T-helper 2 cell treated with Interferon-gamma antibody and Interleukin-4, amounts not matched to agents 5 μg/mL and 100 μg/mL, for 36 hours (primary cell): ENCODE data around the gene NCOA3.

ENCODE experiments used
- DNase-seq: peaks from one replicate; pipeline ENCODE4 v3.0.0; 2021; ENCODE audit warnings: low spot score
- H3K27ac Mint-ChIP-seq: one replicate; pipeline ENCODE4 v1.8.0; 2021; ENCODE audit warnings: mild to moderate bottlenecking, mixed read lengths
- H3K27me3 Mint-ChIP-seq: one replicate; pipeline ENCODE4 v1.8.0; 2021; ENCODE audit warnings: low read depth, mixed read lengths
- H3K36me3 Mint-ChIP-seq: one replicate; pipeline ENCODE4 v1.8.0; 2021; ENCODE audit warnings: low read depth, mixed read lengths
- H3K4me1 Mint-ChIP-seq: one replicate; pipeline ENCODE4 v1.8.0; 2021; ENCODE audit warnings: low read depth, mixed read lengths
- H3K4me3 Mint-ChIP-seq: one replicate; pipeline ENCODE4 v1.8.0; 2022; ENCODE audit warnings: mild to moderate bottlenecking, moderate library complexity, mixed read lengths
- H3K9me3 Mint-ChIP-seq: one replicate; pipeline ENCODE4 v1.8.0; 2021; ENCODE audit warnings: mixed read lengths

The NCOA3 gene

GRCh38 chr20:47527004-47527800 is 25.5 kb downstream of the NCOA3 start:
- DNase-seq = no peak
- H3K4me1 Mint-ChIP-seq = peaks cover 33% of the 10 kb centered on the region
- H3K36me3 Mint-ChIP-seq = peaks cover 54% of the 10 kb centered on the region
- H3K27me3 Mint-ChIP-seq = no peaks in the 10 kb centered on the region
- H3K27ac Mint-ChIP-seq = peak overlapping the region; percentile 31
- H3K9me3 Mint-ChIP-seq = peaks cover 14% of the 10 kb centered on the region
- no peak overlapping the region for H3K4me3 Mint-ChIP-seq

GRCh38 chr20:47529840-47530239 is 28.2 kb downstream of the NCOA3 start:
- no peak for DNase-seq
- Mint-ChIP-seq H3K9me3 (peaks cover 8% of the 10 kb centered on the region), H3K4me3 (no peak overlapping the region), H3K27me3 (no peaks in the 10 kb centered on the region), H3K27ac (no peak overlapping the region), H3K36me3 (peaks cover 42% of the 10 kb centered on the region), H3K4me1 (peaks cover 33% of the 10 kb centered on the region)

- no peak for DNase-seq
- H3K4me1 Mint-ChIP-seq = peaks cover 39% of the 10 kb centered on the region
Observed at GRCh38 chr20:47531458-47531857, 29.8 kb downstream of the NCOA3 start.

GRCh38 chr20:47532002-47532401 is 30.3 kb downstream of the NCOA3 start:
- Mint-ChIP-seq H3K4me3 (no peak overlapping the region), H3K36me3 (peaks cover 42% of the 10 kb centered on the region), H3K27ac (peak overlapping the region; percentile 29), H3K27me3 (no peaks in the 10 kb centered on the region), H3K4me1 (peaks cover 38% of the 10 kb centered on the region), H3K9me3 (peaks cover 6% of the 10 kb centered on the region)
- DNase-seq = no peak

More at GRCh38 chr20:47531458-47531857, 29.8 kb downstream of the NCOA3 start:
- Mint-ChIP-seq H3K27ac (peak overlapping the region; percentile 46), H3K27me3 (no peaks in the 10 kb centered on the region), H3K9me3 (peaks cover 8% of the 10 kb centered on the region), H3K36me3 (peaks cover 46% of the 10 kb centered on the region), H3K4me3 (no peak overlapping the region)

GRCh38 chr20:47533518-47534062 is 31.9 kb downstream of the NCOA3 start:
- H3K4me3 Mint-ChIP-seq = no peak overlapping the region
- peaks cover 34% of the 10 kb centered on the region for H3K36me3 Mint-ChIP-seq
- H3K27me3 Mint-ChIP-seq = no peaks in the 10 kb centered on the region
- DNase-seq = no peak
- H3K4me1 Mint-ChIP-seq = peaks cover 32% of the 10 kb centered on the region
- peak overlapping the region; percentile 55 for H3K27ac Mint-ChIP-seq
- H3K9me3 Mint-ChIP-seq = no peaks in the 10 kb centered on the region

GRCh38 chr20:47534405-47534804 is 32.7 kb downstream of the NCOA3 start:
- Mint-ChIP-seq H3K9me3 (no peaks in the 10 kb centered on the region), H3K4me3 (no peak overlapping the region), H3K4me1 (peaks cover 39% of the 10 kb centered on the region)

GRCh38 chr20:47535088-47535487 is 33.4 kb downstream of the NCOA3 start:
- no peaks in the 10 kb centered on the region for H3K9me3 Mint-ChIP-seq
- H3K27me3 Mint-ChIP-seq = no peaks in the 10 kb centered on the region
- peaks cover 44% of the 10 kb centered on the region for H3K4me1 Mint-ChIP-seq
- no peak overlapping the region for H3K4me3 Mint-ChIP-seq
- H3K27ac Mint-ChIP-seq = no peak overlapping the region
- no peak for DNase-seq
- peaks cover 33% of the 10 kb centered on the region for H3K36me3 Mint-ChIP-seq

More at GRCh38 chr20:47534405-47534804, 32.7 kb downstream of the NCOA3 start:
- Mint-ChIP-seq H3K27ac (peak overlapping the region; percentile 31), H3K36me3 (peaks cover 36% of the 10 kb centered on the region), H3K27me3 (no peaks in the 10 kb centered on the region)
- no peak for DNase-seq

- H3K36me3 Mint-ChIP-seq = peaks cover 32% of the 10 kb centered on the region
- peak overlapping the region; percentile 31 for H3K27ac Mint-ChIP-seq
- H3K4me3 Mint-ChIP-seq = no peak overlapping the region
- DNase-seq = no peak
- H3K4me1 Mint-ChIP-seq = peaks cover 50% of the 10 kb centered on the region
- no peaks in the 10 kb centered on the region for H3K27me3 Mint-ChIP-seq
- H3K9me3 Mint-ChIP-seq = no peaks in the 10 kb centered on the region
Observed at GRCh38 chr20:47535994-47536393, 34.3 kb downstream of the NCOA3 start.

- Mint-ChIP-seq H3K36me3 (peaks cover 25% of the 10 kb centered on the region), H3K27ac (peak overlapping the region; percentile 75), H3K27me3 (no peaks in the 10 kb centered on the region), H3K4me3 (peak overlapping the region; percentile 5), H3K9me3 (no peaks in the 10 kb centered on the region), H3K4me1 (peaks cover 62% of the 10 kb centered on the region)
- no peak for DNase-seq
Observed at GRCh38 chr20:47540443-47541354, 39.0 kb downstream of the NCOA3 start.

- Mint-ChIP-seq H3K9me3 (no peaks in the 10 kb centered on the region), H3K27ac (peak overlapping the region; percentile 4), H3K27me3 (no peaks in the 10 kb centered on the region), H3K36me3 (peaks cover 26% of the 10 kb centered on the region), H3K4me1 (peaks cover 62% of the 10 kb centered on the region), H3K4me3 (no peak overlapping the region)
- no peak for DNase-seq
Observed at GRCh38 chr20:47541355-47541922, 39.8 kb downstream of the NCOA3 start.

GRCh38 chr20:47543006-47543431 is 41.3 kb downstream of the NCOA3 start:
- no peaks in the 10 kb centered on the region for H3K9me3 Mint-ChIP-seq
- peaks cover 64% of the 10 kb centered on the region for H3K4me1 Mint-ChIP-seq
- DNase-seq = no peak
- H3K4me3 Mint-ChIP-seq = no peak overlapping the region
- peak overlapping the region; percentile 19 for H3K27ac Mint-ChIP-seq
- peaks cover 31% of the 10 kb centered on the region for H3K36me3 Mint-ChIP-seq
- H3K27me3 Mint-ChIP-seq = no peaks in the 10 kb centered on the region

GRCh38 chr20:47544240-47544639 is 42.6 kb downstream of the NCOA3 start:
- Mint-ChIP-seq H3K4me1 (peaks cover 57% of the 10 kb centered on the region), H3K36me3 (peaks cover 29% of the 10 kb centered on the region), H3K27ac (no peak overlapping the region), H3K4me3 (no peak overlapping the region), H3K27me3 (no peaks in the 10 kb centered on the region), H3K9me3 (no peaks in the 10 kb centered on the region)
- DNase-seq = no peak

GRCh38 chr20:47544852-47545251 is 43.2 kb downstream of the NCOA3 start:
- Mint-ChIP-seq H3K4me3 (no peak overlapping the region), H3K4me1 (peaks cover 57% of the 10 kb centered on the region), H3K9me3 (no peaks in the 10 kb centered on the region), H3K36me3 (peaks cover 31% of the 10 kb centered on the region), H3K27me3 (no peaks in the 10 kb centered on the region), H3K27ac (no peak overlapping the region)
- no peak for DNase-seq
